ENCODE data around the gene UBE2U.

GRCh38 chr1:64163970-64164369 lies 39.5 kb upstream of the UBE2U start:
- no peak for TF ChIP-seq MXI1 (conservative IDR thresholded peaks at IDR 0.05; ENCODE audit: poor library complexity, severe bottlenecking)
- TF ChIP-seq EP300 (conservative IDR thresholded peaks at IDR 0.05; ENCODE audit: poor library complexity, severe bottlenecking), result no peak
- no peak for TF ChIP-seq CTCF (IDR thresholded peaks at IDR 0.05; ENCODE audit: poor library complexity, severe bottlenecking)
- TF ChIP-seq TAF1 (IDR thresholded peaks at IDR 0.05; ENCODE audit: low read depth), result no peak
- TF ChIP-seq RAD21 (conservative IDR thresholded peaks at IDR 0.05), result peak; percentile 42
- TF ChIP-seq REST (IDR thresholded peaks at IDR 0.05; ENCODE audit: borderline replicate concordance), result no peak
- TF ChIP-seq EZH2 (IDR thresholded peaks at IDR 0.05; ENCODE audit: borderline replicate concordance, insufficient read depth, low read length, poor library complexity, severe bottlenecking), result no peak
